ENCODE measurements around the gene THOP1.

Gene THOP1

DNA sequence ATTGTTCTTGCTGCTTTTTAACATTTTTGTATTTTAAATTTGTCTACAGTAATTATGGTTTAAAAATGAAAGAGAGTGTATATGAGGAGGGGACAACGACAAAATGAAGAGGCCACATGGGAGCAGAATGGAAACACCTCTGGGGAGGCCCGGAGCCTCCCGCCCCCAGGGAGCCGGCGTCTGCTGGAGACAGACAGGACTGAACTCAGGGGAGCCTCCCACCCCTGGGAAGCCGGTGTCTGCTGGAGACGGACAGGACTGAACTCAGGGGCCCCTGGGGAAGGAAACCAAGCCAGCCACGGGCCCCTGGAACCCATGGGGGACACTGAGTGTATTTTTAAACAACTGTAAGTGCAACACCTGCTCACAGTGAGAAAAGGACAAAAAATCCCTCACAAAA is 28.8 kb upstream of the THOP1 start:
- Mint-ChIP-seq H3K4me3 (no peak overlapping the region), H3K27ac (ENCODE audit: low read depth) (no peak overlapping the region), H3K27me3 (no peaks in the 10 kb centered on the region), H3K9me3 (no peaks in the 10 kb centered on the region), H3K4me1 (peaks cover 8% of the 10 kb centered on the region), H3K36me3 (ENCODE audit: insufficient read depth) (peaks cover 17% of the 10 kb centered on the region)
- no peak for DNase-seq (ENCODE audit: low spot score in 2 of 2)
- no peak for ATAC-seq (replicated peaks; ENCODE audit: extremely low read depth, poor library complexity, severe bottlenecking)

DNA sequence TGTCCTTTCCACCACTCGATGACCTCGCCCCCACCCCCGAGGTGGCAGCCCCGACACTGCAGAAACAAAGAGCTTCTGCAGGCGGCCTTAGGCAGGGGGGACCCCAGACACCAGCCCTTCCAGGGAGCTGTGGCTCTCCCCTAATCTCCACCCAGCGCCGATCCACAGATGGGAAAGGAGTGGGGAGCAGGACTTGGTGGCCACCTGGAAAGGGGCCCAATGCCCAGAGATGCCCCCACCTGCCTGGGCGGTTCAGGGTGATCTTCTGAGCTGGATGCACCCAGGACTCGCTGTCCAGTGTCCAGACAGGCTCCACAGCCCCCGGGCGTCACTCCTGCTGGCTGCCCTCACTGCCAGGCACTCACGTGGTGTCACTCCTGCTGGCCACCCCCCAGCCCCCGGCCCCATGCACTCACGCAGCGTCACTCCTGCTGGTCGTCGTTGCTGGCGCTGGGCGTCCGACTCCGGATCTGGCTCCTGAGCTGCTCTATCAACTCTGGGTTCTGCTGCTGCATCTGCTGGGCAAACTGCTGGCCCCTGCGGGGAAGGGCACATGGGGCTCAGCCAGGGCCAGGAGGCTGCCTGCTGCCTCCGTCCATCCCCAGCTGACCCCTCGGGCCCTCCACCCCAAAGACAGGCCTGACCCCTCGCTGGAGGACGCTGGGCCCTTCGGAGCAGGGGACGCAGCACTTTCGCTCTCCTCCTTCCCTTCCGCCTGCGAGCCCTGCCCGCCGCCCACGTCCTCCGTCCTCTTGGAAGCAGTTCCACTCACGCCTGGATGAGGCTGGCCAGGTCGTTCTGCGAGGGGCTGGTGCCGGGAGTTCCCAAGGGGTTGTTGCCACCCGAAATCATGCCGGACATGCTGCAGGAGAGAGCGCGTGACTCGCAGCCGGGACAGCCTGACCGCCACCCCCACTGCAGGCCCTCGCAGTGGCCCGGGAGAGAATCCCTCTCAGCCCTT is 28.1 kb upstream of the THOP1 start:
- Mint-ChIP-seq H3K27ac (ENCODE audit: low read depth) (no peak overlapping the region), H3K36me3 (ENCODE audit: insufficient read depth) (peaks cover 18% of the 10 kb centered on the region), H3K4me1 (peaks cover 8% of the 10 kb centered on the region), H3K4me3 (no peak overlapping the region), H3K9me3 (no peaks in the 10 kb centered on the region), H3K27me3 (no peaks in the 10 kb centered on the region)
- no peak for ATAC-seq (replicated peaks; ENCODE audit: extremely low read depth, poor library complexity, severe bottlenecking)
- DNase-seq (ENCODE audit: low spot score in 2 of 2), result no peak

DNA sequence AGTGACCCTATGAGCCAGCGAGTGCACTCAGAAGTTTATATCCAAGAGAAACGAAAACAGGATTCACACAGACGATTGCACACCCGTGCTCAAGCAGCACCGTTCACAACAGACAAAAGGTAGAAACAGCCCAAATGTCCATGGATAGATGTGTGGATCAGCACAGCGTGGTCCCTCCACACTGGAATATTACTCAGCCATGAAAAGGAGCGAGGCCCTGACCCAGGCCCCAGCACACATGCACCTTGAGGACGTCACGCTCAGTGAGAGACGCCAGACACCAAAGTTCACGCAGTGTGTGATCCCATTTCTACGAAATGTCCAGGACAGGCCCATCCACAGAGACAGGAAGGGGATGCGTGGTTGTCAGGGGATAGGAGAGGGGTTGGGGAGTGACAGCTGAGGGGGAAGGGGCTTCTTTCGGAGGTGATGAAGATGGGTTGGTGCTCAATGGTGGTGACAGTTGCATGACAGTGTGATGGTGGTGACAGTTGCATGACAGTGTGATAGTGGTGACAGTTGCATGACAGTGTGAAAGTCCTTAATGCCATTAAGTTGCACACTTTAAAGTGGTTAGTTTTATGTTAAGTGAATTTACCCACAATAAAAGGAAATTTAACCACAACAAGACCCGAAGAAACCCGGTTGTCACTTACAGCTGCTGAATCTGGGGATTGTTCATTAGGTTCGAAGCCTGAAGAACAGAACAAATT is 26.5 kb upstream of the THOP1 start:
- no peak for ATAC-seq (replicated peaks; ENCODE audit: extremely low read depth, poor library complexity, severe bottlenecking)
- Mint-ChIP-seq H3K27ac (ENCODE audit: low read depth) (no peak overlapping the region), H3K4me1 (peaks cover 8% of the 10 kb centered on the region), H3K36me3 (ENCODE audit: insufficient read depth) (peaks cover 24% of the 10 kb centered on the region), H3K9me3 (no peaks in the 10 kb centered on the region), H3K27me3 (no peaks in the 10 kb centered on the region), H3K4me3 (no peak overlapping the region)
- no peak for DNase-seq (ENCODE audit: low spot score in 2 of 2)

DNA sequence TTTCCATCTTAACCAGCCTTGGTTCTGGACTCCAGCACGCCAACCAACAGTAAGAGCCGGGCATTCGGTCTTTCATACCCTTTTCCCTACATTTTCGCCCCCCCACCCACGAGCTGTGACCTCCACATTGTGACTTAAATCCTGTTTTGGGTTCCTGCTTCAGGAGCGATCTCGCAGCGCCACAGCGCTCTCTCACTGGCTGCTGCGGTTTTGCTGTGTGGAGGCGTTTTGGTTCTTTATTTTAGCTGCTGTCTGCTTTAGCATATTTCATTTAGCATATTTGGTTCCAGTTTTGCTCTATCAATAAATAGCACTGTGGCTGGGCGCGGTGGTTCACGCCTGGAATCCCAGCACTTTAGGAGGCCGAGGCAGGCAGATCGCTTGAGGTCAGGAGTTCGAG is 25.9 kb upstream of the THOP1 start:
- DNase-seq (ENCODE audit: low spot score in 2 of 2) (no peak), ATAC-seq (replicated peaks; ENCODE audit: extremely low read depth, poor library complexity, severe bottlenecking) (no peak)
- H3K9me3 Mint-ChIP-seq, result no peaks in the 10 kb centered on the region
- no peak overlapping the region for H3K27ac Mint-ChIP-seq (ENCODE audit: low read depth)
- H3K36me3 Mint-ChIP-seq (ENCODE audit: insufficient read depth), result peaks cover 22% of the 10 kb centered on the region
- H3K4me1 Mint-ChIP-seq, result peaks cover 8% of the 10 kb centered on the region
- no peak overlapping the region for H3K4me3 Mint-ChIP-seq
- no peaks in the 10 kb centered on the region for H3K27me3 Mint-ChIP-seq

DNA sequence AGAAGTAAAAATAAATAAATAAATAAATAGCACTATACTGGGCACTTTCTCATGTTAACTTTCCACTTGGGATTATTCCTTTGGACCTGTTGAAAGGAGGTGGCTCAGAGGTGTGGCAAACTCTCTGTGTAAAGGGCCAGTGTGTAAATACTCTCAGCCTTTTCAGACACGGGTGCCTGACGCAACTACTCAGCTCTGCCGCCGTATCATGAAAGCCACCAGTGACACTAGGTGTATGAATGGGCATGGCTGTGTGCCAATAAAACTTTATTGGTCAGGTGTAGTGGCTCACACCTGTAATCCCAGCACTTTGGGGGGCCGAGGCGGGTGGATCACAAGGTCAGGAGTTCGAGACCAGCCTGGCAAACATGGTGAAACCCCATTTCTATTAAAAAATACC is 25.3 kb upstream of the THOP1 start:
- H3K4me3 Mint-ChIP-seq, result no peak overlapping the region
- no peak overlapping the region for H3K27ac Mint-ChIP-seq (ENCODE audit: low read depth)
- no peaks in the 10 kb centered on the region for H3K27me3 Mint-ChIP-seq
- DNase-seq (ENCODE audit: low spot score in 2 of 2) (no peak), ATAC-seq (replicated peaks; ENCODE audit: extremely low read depth, poor library complexity, severe bottlenecking) (no peak)
- H3K4me1 Mint-ChIP-seq, result peaks cover 8% of the 10 kb centered on the region
- H3K36me3 Mint-ChIP-seq (ENCODE audit: insufficient read depth), result peaks cover 23% of the 10 kb centered on the region
- no peaks in the 10 kb centered on the region for H3K9me3 Mint-ChIP-seq

DNA sequence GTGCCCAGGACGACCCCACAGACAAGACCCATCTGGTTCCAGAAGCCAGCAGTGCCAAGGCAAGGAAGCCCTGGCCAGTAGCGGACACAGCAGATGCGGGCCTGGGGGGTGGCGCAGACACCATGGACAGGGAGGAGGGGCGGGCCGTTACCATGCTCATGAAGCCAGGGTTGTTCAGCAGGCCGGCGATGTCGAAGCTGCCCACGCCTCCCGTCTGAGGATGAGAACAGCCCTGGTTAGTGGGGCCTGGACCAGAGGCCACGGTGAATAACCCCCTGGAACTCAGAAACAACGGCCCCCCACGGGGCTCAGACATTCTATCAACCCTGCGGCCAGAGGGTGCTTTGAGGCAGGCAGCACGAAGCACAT is 24.0 kb upstream of the THOP1 start:
- DNase-seq (ENCODE audit: low spot score in 2 of 2) (no peak), ATAC-seq (replicated peaks; ENCODE audit: extremely low read depth, poor library complexity, severe bottlenecking) (no peak)
- peaks cover 25% of the 10 kb centered on the region for H3K36me3 Mint-ChIP-seq (ENCODE audit: insufficient read depth)
- no peaks in the 10 kb centered on the region for H3K9me3 Mint-ChIP-seq
- H3K27ac Mint-ChIP-seq (ENCODE audit: low read depth), result no peak overlapping the region
- H3K27me3 Mint-ChIP-seq, result no peaks in the 10 kb centered on the region
- H3K4me1 Mint-ChIP-seq, result peaks cover 8% of the 10 kb centered on the region
- no peak overlapping the region for H3K4me3 Mint-ChIP-seq

DNA sequence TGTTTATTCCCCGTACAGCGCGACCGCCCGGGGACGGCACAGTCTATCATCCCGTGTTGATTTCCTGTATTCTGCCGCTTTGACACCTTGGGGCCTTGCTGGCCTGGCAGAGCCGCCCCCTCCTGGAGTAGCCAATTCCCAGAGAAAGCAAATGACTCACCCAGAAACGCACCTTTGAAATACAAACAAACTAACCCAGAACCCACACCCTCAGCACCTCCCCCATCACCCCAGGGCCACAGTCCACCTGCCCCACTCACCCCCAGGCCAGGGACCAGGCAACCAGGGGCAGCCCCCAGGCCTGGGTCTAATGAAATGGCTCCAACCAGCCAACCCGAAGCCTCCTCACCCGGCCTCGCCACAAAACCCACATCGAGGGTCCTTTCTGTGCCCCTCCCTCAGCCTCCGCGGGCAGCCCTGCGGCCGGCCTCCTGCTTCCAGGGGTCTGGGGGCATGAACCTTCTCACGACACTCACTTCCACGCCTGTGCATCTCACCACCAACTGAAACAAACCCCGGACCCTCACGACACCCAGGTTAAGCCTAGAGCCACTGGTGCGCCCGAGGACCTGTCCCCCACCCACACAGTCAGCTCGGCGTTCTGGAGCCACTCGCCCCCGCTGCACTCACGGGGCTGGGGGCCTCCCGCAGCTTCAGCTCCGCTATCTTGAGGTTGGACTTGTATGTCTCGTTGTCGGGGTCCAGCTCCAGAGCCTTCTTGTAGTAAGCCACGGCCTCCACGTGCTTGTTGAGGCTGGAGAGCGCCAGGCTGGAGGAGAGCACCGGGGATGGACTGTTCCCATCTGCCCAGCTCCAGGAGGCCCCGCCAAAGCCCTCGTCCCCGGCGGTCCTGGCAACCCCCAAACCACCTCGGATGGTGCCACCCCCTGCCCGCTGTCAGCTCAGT is 23.2 kb upstream of the THOP1 start:
- DNase-seq (ENCODE audit: low spot score in 2 of 2), result no peak
- Mint-ChIP-seq H3K9me3 (no peaks in the 10 kb centered on the region), H3K36me3 (ENCODE audit: insufficient read depth) (peaks cover 25% of the 10 kb centered on the region), H3K4me1 (peaks cover 8% of the 10 kb centered on the region), H3K27ac (ENCODE audit: low read depth) (no peak overlapping the region), H3K4me3 (no peak overlapping the region), H3K27me3 (no peaks in the 10 kb centered on the region)
- ATAC-seq (replicated peaks; ENCODE audit: extremely low read depth, poor library complexity, severe bottlenecking), result no peak

DNA sequence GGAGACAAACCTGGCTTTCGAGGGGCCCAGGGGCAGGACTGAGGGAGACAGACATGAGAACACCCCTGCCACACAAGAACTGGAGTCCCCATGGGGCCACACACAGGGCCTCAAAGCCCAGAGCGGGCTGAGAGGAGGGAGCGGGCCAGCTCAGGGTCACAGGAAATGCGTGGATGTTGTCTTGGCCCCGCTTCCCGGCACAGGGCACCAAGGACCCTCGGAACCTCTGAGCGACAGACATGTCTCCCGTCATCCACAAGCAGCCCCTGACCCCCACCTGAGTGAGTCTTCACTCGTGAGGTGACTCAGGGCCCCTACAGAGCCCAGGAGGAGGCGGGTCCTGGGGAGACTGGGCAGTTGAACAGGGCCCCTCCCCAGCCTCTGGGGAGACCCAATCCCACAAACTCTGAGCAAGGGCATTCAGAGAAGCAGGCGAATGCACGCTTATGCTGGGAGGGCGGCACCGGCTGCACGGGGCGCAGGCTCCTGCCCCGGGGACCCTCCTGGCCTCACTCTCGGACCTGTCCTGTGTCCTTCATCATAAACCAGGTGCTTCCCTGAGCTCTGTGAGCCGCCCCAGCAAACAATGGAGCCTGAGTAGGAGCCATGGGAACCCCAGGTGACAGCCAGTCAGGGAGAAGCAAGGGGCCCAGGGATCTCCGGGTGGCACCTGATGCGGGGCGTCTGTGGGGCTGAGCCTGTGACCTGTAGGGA is 22.4 kb upstream of the THOP1 start:
- no peak for DNase-seq (ENCODE audit: low spot score in 2 of 2)
- no peak for ATAC-seq (replicated peaks; ENCODE audit: extremely low read depth, poor library complexity, severe bottlenecking)
- Mint-ChIP-seq H3K36me3 (ENCODE audit: insufficient read depth) (peaks cover 23% of the 10 kb centered on the region), H3K9me3 (no peaks in the 10 kb centered on the region), H3K4me1 (peaks cover 8% of the 10 kb centered on the region), H3K27ac (ENCODE audit: low read depth) (no peak overlapping the region), H3K4me3 (no peak overlapping the region), H3K27me3 (no peaks in the 10 kb centered on the region)

DNA sequence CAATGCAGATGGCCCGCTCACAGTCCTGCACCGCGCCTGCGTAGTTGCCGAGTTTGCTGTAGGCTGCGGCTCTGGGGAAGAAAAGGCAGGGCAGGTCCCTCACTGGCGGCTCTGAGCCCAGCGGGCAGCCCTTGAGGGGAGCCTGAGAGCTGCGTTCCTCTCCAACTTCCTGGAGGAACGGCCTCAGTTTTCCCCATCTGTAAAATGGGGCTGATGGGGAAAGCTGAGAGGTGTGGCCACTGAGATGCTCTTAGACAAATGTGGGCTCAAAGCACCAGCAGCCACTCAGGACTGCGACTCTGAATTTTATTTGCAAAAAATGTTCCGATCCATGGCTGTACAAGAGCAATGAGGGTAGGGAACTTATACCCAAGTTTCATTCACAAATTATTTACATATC is 21.6 kb upstream of the THOP1 start:
- Mint-ChIP-seq H3K36me3 (ENCODE audit: insufficient read depth) (peaks cover 21% of the 10 kb centered on the region), H3K27ac (ENCODE audit: low read depth) (no peak overlapping the region), H3K9me3 (no peaks in the 10 kb centered on the region), H3K4me3 (no peak overlapping the region), H3K27me3 (no peaks in the 10 kb centered on the region), H3K4me1 (peaks cover 8% of the 10 kb centered on the region)
- DNase-seq (ENCODE audit: low spot score in 2 of 2), result no peak
- no peak for ATAC-seq (replicated peaks; ENCODE audit: extremely low read depth, poor library complexity, severe bottlenecking)

DNA sequence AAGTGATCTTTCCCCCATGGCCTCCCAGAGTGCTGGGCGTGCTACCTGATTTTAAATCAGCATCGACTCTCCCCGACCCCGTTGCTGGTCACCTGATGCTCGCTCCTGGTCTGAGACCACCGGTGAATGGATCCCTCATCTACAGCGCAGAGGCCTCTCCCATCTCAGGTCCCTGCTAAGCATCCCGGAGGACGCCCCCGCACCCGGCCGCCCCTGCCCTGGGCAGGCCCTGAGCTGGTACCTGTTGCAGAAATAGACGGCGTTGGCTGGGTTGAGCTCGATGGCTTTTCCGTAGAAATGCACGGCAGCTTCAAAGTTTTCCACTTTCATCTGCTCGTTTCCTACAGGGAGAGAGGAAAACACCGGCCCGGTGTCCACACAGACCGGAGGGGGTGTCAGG is 20.4 kb upstream of the THOP1 start:
- Mint-ChIP-seq H3K9me3 (no peaks in the 10 kb centered on the region), H3K27me3 (no peaks in the 10 kb centered on the region), H3K4me1 (no peaks in the 10 kb centered on the region), H3K27ac (ENCODE audit: low read depth) (no peak overlapping the region), H3K36me3 (ENCODE audit: insufficient read depth) (peaks cover 18% of the 10 kb centered on the region), H3K4me3 (no peak overlapping the region)
- no peak for DNase-seq (ENCODE audit: low spot score in 2 of 2)
- no peak for ATAC-seq (replicated peaks; ENCODE audit: extremely low read depth, poor library complexity, severe bottlenecking)

DNA sequence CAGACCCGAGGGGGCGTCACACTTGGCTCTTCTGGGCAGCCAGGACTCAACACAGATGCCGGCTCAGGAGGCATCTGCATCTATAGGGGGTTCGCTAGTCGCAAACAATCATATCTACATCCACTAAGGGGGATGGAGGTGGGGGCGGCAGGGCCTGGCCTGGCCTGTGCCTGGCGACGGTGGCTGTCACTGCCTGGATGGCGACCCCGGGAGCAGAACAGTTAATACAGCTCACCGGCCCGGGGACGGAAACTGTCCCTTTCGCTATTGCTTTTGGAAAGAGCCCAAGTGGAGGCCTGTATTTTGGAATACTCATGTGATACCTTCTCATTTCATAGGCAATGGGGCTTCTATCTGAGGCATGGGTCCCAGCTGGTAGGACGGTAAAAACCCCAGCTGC is 19.9 kb upstream of the THOP1 start:
- no peak for DNase-seq (ENCODE audit: low spot score in 2 of 2)
- H3K27ac Mint-ChIP-seq (ENCODE audit: low read depth), result no peak overlapping the region
- H3K36me3 Mint-ChIP-seq (ENCODE audit: insufficient read depth), result peaks cover 18% of the 10 kb centered on the region
- H3K4me3 Mint-ChIP-seq, result no peak overlapping the region
- no peaks in the 10 kb centered on the region for H3K4me1 Mint-ChIP-seq
- no peaks in the 10 kb centered on the region for H3K27me3 Mint-ChIP-seq
- no peak for ATAC-seq (replicated peaks; ENCODE audit: extremely low read depth, poor library complexity, severe bottlenecking)
- H3K9me3 Mint-ChIP-seq, result no peaks in the 10 kb centered on the region

Measured in central memory CD8-positive, alpha-beta T cell (primary cell).